Ovary (tissue), 3 donors: ENCODE measurements around the gene SYT8.

Experiments used
- EP300 ChIP-seq: sonication (generic); formaldehyde crosslinking; IDR thresholded peaks from one replicate; pipeline ENCODE4 v1.6.1; 2017; ENCODE audit warnings: antibody characterized with exemption
- POLR2A ChIP-seq: fragments of 450-650 bp; IDR thresholded peaks from one replicate; pipeline ENCODE4 v1.6.1; 2017; ENCODE audit warnings: antibody characterized with exemption, mild to moderate bottlenecking, moderate library complexity
- TF ChIP-seq, protein P1 (sequence below), 3 donors: fragments of 450-650 bp in 2 of 3; fragments of 200-600 bp in 1 of 3; IDR thresholded peaks; one replicate each; pipeline versions ENCODE4 v1.5.1 to v1.8.0; 2016 to 2022; ENCODE audit warnings: antibody characterized with exemption in 3 of 3, mild to moderate bottlenecking in 1 of 3
- donor health status: DM: no; HTN: no; CAD: no.

GRCh38 chr11:1879941-1880720 is 45.3 kb downstream of the SYT8 start:
- TF ChIP-seq POLR2A, result no peak
- TF ChIP-seq, protein P1, sequence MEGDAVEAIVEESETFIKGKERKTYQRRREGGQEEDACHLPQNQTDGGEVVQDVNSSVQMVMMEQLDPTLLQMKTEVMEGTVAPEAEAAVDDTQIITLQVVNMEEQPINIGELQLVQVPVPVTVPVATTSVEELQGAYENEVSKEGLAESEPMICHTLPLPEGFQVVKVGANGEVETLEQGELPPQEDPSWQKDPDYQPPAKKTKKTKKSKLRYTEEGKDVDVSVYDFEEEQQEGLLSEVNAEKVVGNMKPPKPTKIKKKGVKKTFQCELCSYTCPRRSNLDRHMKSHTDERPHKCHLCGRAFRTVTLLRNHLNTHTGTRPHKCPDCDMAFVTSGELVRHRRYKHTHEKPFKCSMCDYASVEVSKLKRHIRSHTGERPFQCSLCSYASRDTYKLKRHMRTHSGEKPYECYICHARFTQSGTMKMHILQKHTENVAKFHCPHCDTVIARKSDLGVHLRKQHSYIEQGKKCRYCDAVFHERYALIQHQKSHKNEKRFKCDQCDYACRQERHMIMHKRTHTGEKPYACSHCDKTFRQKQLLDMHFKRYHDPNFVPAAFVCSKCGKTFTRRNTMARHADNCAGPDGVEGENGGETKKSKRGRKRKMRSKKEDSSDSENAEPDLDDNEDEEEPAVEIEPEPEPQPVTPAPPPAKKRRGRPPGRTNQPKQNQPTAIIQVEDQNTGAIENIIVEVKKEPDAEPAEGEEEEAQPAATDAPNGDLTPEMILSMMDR (IDR thresholded peaks at IDR 0.05), result no peak
- TF ChIP-seq EP300, result no peak
